Loucy (cell line): ENCODE results near the gene IGSF21.

ENCODE experiments used
- H2AFZ ChIP-seq: fragments of 200-600 bp; sonication (generic); 2 replicates; pipeline ENCODE4 v1.6.0; 2016; ENCODE audit warnings: antibody characterized with exemption, mild to moderate bottlenecking, low read length, moderate library complexity
- H3F3A ChIP-seq: fragments of 200-600 bp; 2 replicates; pipeline ENCODE4 v1.6.0; 2016; ENCODE audit warnings: antibody characterized with exemption, low read depth, mild to moderate bottlenecking
- H3K27me3 ChIP-seq: fragments of 200-600 bp; sonication (generic); 2 replicates; pipeline ENCODE4 v1.6.1; 2014; ENCODE audit warnings: low read length, mild to moderate bottlenecking; ENCODE audit not compliant: insufficient read depth, poor library complexity, severe bottlenecking
- H3K36me3 ChIP-seq: fragments of 200-600 bp; sonication (generic); 2 replicates; pipeline ENCODE4 v1.6.1; 2016; ENCODE audit warnings: low read length; ENCODE audit not compliant: insufficient read depth
- H3K4me1 ChIP-seq: fragments of 200-600 bp; sonication (generic); 2 replicates; pipeline ENCODE4 v1.5.1; 2014; ENCODE audit warnings: low read length, mild to moderate bottlenecking; ENCODE audit not compliant: insufficient read depth, poor library complexity, severe bottlenecking
- H3K4me2 ChIP-seq: fragments of 200-600 bp; sonication (generic); 2 replicates; pipeline ENCODE4 v1.6.0; 2014; ENCODE audit warnings: antibody characterized with exemption, low read length, low read depth, mild to moderate bottlenecking; ENCODE audit not compliant: poor library complexity, severe bottlenecking
- H3K4me3 ChIP-seq: fragments of 200-600 bp; sonication (generic); 2 replicates; pipeline ENCODE4 v1.5.1; 2014; ENCODE audit warnings: low read length, mild to moderate bottlenecking, mixed read lengths; ENCODE audit not compliant: poor library complexity, severe bottlenecking
- H3K79me2 ChIP-seq: fragments of 200-600 bp; sonication (generic); 2 replicates; pipeline ENCODE4 v1.6.1; 2014; ENCODE audit warnings: low read length; ENCODE audit not compliant: insufficient read depth
- H3K9ac ChIP-seq: fragments of 200-600 bp; sonication (generic); 2 replicates; pipeline ENCODE4 v1.6.0; 2014; ENCODE audit warnings: mild to moderate bottlenecking, low read depth, low read length, moderate library complexity; ENCODE audit not compliant: poor library complexity, severe bottlenecking
- H3K9me2 ChIP-seq: fragments of 200-600 bp; sonication (generic); replicated peaks from 2 replicates; pipeline ENCODE4 v1.6.1; 2016; ENCODE audit warnings: low read depth, low read length, mixed read lengths
- H3K9me3 ChIP-seq: fragments of 200-600 bp; sonication (generic); 2 replicates; pipeline ENCODE4 v1.6.1; 2014; ENCODE audit warnings: mild to moderate bottlenecking, antibody characterized with exemption, low read length, low read depth; ENCODE audit not compliant: insufficient read depth
- H4K20me1 ChIP-seq: fragments of 200-600 bp; sonication (generic); 2 replicates; pipeline ENCODE4 v1.6.0; 2014; ENCODE audit warnings: antibody characterized with exemption, low read length, mild to moderate bottlenecking; ENCODE audit not compliant: insufficient read depth, poor library complexity, severe bottlenecking
- EZH2phosphoT487 ChIP-seq: fragments of 200-600 bp; IDR thresholded peaks from 2 replicates; pipeline ENCODE4 v1.6.1; 2018; ENCODE audit warnings: antibody characterized with exemption, mild to moderate bottlenecking, moderate library complexity, borderline replicate concordance
- TF ChIP-seq, protein P1 (sequence below): fragments of 200-600 bp; sonication (generic); conservative IDR thresholded peaks from 2 replicates; pipeline ENCODE4 v1.5.1; 2014; ENCODE audit warnings: mild to moderate bottlenecking, antibody characterized with exemption, low read length

Gene IGSF21

DNA sequence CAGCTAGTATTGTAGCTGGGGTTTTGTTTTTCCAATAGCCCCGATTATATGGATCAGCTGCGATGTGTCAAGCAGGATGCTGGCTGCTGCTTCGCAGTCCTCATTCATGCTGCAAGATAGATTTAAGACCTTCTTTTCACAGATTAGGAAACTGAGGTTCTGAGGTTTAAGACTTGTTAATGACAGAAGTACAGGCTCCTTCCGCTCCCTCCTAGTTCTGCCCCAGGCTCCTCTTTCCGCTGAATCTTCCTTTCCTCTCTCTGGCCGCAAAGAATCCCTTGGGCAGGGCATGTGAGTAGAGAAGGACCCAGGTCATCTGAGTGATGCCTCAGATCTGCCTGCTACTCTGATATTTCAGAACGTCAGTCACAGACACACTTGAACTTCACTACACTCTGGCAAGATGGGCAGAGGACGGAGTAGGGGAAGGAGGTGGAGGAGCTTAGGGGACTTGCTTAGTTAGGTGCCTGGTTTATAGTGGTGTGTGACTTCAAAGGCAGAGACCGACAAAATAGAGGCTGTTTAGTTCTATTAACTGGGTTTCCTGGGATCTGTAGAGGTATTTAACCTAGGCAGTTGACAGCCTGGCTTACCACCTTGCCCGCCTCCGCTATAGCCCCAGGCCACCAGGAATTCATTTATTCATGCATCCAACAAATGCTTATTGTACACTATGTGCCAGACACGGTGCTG, 4.2 kb downstream of the IGSF21 start:
- H2AFZ ChIP-seq, result no peak overlapping the region
- no peaks in the 10 kb centered on the region for H4K20me1 ChIP-seq
- H3K9me3 ChIP-seq, result no peaks in the 10 kb centered on the region
- no peaks in the 10 kb centered on the region for H3K9me2 ChIP-seq
- H3K36me3 ChIP-seq, result no peaks in the 10 kb centered on the region
- H3K4me1 ChIP-seq, result no peaks in the 10 kb centered on the region
- H3K4me3 ChIP-seq, result no peak overlapping the region
- no peaks in the 10 kb centered on the region for H3K79me2 ChIP-seq
- no peaks in the 10 kb centered on the region for H3K27me3 ChIP-seq
- H3F3A ChIP-seq, result no peaks in the 10 kb centered on the region
- no peak overlapping the region for H3K9ac ChIP-seq
- TF ChIP-seq EZH2phosphoT487, result no peak
- TF ChIP-seq, protein P1, sequence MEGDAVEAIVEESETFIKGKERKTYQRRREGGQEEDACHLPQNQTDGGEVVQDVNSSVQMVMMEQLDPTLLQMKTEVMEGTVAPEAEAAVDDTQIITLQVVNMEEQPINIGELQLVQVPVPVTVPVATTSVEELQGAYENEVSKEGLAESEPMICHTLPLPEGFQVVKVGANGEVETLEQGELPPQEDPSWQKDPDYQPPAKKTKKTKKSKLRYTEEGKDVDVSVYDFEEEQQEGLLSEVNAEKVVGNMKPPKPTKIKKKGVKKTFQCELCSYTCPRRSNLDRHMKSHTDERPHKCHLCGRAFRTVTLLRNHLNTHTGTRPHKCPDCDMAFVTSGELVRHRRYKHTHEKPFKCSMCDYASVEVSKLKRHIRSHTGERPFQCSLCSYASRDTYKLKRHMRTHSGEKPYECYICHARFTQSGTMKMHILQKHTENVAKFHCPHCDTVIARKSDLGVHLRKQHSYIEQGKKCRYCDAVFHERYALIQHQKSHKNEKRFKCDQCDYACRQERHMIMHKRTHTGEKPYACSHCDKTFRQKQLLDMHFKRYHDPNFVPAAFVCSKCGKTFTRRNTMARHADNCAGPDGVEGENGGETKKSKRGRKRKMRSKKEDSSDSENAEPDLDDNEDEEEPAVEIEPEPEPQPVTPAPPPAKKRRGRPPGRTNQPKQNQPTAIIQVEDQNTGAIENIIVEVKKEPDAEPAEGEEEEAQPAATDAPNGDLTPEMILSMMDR, result no peak
- no peak overlapping the region for H3K4me2 ChIP-seq

DNA sequence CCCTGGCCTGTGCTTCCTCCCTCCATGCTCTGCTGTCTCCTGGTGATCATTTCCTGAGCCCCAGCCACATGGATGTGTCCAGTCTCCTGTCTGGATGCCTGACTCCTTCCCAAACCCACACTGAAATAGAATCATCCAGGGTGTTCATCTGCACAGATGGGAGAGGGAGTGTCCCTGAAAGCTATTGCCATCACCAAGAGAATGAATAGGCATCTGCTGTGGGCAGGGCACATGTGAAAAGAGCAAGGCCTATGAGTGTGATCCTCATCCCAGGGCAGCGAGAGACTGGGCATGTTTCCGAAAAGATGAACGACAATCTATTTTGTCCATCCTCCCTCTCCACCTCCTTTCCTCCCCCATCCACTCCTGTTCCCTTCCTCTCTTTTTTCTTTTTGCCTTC, 5.0 kb downstream of the IGSF21 start:
- H3K4me3 ChIP-seq, result no peak overlapping the region
- no peaks in the 10 kb centered on the region for H3K79me2 ChIP-seq
- H3K9me2 ChIP-seq, result no peaks in the 10 kb centered on the region
- H3K9ac ChIP-seq, result no peak overlapping the region
- TF ChIP-seq, protein P1, result no peak
- no peaks in the 10 kb centered on the region for H3F3A ChIP-seq
- no peaks in the 10 kb centered on the region for H3K27me3 ChIP-seq
- H3K4me1 ChIP-seq, result no peaks in the 10 kb centered on the region
- no peaks in the 10 kb centered on the region for H4K20me1 ChIP-seq
- H3K9me3 ChIP-seq, result no peaks in the 10 kb centered on the region
- H3K36me3 ChIP-seq, result no peaks in the 10 kb centered on the region
- H2AFZ ChIP-seq, result no peak overlapping the region
- no peak overlapping the region for H3K4me2 ChIP-seq

DNA sequence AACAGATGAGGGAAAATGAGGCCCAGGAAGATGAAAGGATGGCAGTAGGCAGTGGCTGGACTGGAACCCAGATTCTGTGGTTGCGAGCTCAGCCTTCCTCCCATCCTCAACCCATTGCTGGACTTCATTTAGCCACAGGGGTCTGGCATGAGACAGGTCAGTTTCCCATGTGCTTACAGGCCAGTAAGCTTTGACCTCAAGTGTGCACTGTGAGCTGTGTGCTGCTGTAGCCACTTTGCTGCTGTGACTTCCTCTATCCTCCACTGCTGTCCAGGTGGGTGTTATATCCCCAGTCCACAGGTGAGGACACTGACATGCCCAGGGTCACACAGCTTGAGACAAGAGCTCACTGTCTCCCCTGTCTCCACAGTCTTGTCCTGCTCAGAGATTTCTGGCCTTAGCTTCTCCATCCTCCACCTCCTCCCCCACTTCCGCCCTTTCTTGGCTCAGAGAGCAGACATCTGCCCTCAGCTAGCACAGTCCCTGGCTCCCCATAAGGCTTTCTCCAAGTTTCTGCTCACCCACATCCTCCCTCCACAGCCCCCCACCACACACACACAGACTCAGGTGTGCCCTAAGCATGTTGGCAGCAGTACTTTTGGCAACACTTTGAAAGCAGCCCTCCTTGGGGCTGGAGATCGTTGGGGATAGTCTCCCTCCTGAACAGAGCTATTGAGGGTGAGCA, 7.3 kb downstream of the IGSF21 start:
- no peaks in the 10 kb centered on the region for H3K9me2 ChIP-seq
- no peaks in the 10 kb centered on the region; the same call in 1 of the 2 replicates for H3K9me3 ChIP-seq
- H4K20me1 ChIP-seq, result no peaks in the 10 kb centered on the region
- H3K9ac ChIP-seq, result no peak overlapping the region
- H3F3A ChIP-seq, result no peaks in the 10 kb centered on the region
- no peak for TF ChIP-seq EZH2phosphoT487
- TF ChIP-seq, protein P1, result no peak
- H2AFZ ChIP-seq, result no peak overlapping the region
- H3K4me2 ChIP-seq, result no peak overlapping the region
- H3K4me1 ChIP-seq, result no peaks in the 10 kb centered on the region
- no peaks in the 10 kb centered on the region for H3K36me3 ChIP-seq
- no peaks in the 10 kb centered on the region for H3K79me2 ChIP-seq
- no peak overlapping the region for H3K4me3 ChIP-seq
- H3K27me3 ChIP-seq, result no peaks in the 10 kb centered on the region
